CD4-positive, alpha-beta T cell treated with Interleukin-10 for 1 hour (primary cell): ENCODE measurements around the gene TRIM26.
"Not testable (repeated sequence)": the region's sequence is repeated elsewhere in the genome, so short reads cannot be mapped to it uniquely, and the experiment has no call there.

Experiments
- DNase-seq: peaks from one replicate; pipeline ENCODE4 v3.0.0-alpha.2; 2020

The TRIM26 gene

DNA sequence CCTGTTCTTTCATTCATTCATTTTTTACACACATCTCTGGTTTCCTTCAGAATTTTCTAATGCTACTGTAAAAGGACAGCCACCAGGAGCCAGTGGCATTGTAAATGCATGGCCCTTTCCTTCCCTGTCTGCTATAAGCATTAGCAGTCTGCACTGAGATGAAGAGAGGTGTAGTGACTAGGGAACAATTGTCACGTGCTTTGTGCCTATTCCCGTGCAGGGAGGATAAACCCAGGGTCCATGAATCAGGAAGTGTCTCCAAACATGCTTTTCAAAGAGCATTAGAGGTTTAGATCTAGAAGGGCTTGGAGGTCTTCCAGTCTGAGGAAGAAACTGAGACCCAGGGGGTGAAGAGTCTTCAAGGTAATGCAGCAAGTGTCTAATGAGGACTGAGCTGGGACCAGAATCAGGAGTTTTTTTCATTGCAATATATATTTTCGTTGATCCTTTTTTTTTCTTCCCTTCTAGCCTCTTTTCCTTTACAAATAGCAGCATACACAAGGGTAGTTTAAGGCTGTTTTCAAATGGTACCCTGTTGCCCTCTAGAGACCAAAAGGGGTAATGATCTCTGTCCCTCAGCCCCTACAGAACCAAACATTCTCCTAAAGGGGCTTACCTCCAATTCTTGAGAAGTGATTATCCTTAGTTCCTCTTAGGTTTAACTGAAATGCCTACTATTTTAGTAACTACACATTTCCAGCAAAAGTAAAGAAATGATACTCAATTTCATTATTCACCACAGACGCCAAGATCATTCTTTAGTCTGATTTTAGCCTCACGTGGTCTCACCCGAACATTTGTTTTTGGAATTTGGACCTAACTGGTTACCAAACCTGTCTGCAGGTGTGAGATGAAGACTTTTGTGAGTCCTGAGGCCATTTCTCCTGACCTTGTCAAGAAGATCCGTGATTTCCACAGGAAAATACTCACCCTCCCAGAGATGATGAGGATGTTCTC, 43.3 kb downstream of the TRIM26 start:
- DNase-seq: peak; percentile 57

DNA sequence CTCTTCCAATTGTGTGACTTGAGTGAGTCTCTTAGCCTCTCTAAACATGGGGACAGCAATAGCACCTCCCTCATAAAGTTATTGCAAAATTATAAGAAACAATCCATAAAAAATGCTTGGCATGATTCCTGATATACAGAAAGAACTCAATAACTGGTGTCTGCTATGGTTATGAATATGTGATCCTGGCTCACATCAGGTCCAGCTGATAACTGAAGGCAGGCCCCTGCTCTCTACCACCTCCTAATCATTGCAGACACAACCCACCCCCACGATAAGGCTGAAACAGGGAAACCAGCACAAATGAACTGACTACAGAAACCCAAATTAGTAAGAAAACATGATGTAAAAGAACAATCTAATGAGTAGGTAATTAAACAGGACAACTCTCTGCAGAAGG, 44.5 kb downstream of the TRIM26 start:
- no peak for DNase-seq

DNA sequence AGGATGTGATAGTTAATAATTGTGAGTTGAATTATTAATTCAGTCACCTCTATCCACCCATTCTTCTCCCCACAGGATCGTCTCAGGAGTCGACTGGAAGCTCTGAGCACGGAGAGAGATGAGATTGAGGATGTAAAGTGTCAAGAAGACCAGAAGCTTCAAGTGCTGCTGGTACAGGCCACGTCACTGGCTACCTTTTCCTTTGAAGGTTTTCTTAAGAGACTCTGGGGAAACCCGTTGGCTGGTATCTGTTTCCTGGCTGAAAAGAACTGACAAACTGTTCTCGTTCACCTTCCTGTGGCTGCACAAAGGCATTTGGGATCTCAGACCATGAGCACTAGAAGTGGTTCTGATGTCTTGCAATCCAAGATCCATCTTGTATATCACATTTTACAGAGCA, 46.1 kb downstream of the TRIM26 start:
- peak; percentile 24 for DNase-seq

DNA sequence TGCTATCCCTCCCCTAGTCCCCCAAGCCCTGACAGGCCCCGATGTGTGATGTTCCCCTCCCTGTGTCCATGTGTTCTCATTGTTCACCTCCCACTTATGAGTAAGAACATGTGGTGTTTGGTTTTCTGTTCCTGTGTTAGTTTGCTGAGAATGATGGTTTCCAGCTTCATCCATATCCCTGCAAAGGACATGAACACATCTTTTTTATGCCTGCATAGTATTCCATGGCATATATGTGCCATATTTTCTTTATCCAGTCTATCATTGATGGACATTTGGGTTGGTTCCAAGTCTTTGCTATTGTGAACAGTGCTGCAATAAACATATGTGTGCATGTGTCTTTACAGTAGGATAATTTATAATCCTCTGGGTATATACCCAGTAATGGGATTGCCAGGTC, 48.0 kb downstream of the TRIM26 start:
- DNase-seq: not testable (repeated sequence)

DNA sequence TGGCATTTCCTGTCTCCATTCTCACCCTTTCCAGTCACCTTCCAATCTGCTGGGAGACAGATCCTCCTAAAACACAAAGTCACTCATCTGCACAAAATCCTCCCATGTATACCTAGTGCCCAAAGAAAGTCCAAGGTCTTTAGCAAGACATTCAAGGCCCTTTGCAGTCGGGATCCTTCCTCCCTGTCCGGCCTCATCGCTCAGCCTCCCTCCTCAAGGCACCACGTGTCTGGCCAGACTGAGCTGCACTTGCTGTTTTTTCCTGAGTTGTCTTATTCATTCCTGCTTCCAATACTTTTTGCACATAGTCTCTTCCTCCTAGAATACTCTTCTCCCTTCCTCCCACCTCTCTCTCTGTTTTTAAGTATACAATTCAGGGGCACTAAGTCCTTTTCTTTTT, 48.5 kb downstream of the TRIM26 start:
- DNase-seq: no peak

DNA sequence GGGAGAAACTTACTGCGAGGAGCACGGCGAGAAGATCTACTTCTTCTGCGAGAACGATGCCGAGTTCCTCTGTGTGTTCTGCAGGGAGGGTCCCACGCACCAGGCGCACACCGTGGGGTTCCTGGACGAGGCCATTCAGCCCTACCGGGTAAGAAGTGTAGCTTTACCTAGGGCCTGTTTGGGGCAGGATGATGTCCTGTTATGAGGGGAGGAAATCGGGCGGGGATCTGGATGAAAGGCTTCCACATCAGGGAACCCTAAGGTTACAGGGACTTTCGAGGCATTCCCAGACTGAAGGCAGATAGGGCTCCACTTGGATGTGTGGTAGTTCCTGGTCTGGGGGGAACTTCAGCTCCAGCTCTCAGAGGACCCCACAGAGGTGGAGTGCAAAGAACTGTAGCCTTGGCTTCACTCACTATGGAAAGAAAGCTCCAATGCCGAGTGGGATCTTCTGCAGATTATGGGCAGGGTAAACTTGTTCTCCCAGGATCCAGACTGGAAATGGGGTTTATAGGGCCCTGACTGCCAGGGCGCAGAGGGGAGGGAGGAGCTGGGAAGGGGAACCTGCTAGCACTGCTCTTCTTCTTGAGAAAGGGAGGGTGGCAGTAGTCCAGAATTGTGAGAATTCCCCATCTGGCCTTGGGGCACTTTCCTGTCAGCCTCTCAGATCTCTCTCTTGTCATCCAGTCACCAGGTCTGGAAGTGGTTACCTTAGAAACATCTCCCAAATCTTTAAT, 49.1 kb downstream of the TRIM26 start:
- DNase-seq: no peak

DNA sequence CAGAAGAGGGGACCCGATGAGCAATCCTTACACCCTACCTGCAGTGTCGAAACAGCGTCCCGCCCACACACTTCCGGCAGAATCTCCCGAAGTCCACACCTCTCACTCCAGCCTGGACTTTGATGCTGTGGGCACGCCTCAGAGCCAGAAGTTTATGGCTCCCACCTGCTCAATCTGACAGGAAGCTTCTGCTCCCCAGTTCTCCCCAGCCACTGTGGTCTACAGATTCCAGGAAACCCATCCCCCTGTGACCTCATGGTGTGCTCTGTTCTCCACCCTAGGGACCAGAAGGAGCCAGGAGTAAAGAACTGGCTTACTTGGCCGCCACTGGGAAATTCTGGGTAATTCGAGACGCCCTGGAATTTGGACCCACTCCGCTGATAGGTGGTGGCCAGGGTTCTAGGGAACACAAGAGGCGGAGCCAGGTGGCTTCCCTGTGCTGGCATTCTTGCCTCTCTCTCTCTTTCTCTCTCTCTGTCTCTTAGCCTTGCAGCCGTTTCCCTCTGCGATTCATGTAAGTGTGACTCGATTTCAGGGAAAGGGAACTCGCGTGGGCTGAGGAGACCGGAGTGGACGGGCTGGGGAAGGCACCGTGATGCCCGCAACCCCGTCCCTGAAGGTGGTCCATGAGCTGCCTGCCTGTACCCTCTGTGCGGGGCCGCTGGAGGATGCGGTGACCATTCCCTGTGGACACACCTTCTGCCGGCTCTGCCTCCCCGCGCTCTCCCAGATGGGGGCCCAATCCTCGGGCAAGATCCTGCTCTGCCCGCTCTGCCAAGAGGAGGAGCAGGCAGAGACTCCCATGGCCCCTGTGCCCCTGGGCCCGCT, 49.9 kb downstream of the TRIM26 start, which contains the start of gene TRIM15:
TRIM15 (plus strand) TSS at position 457 of the 828 bp plus-strand sequence; CDS start at position 596, 139 bp downstream.
- peak; percentile 27 for DNase-seq

DNA sequence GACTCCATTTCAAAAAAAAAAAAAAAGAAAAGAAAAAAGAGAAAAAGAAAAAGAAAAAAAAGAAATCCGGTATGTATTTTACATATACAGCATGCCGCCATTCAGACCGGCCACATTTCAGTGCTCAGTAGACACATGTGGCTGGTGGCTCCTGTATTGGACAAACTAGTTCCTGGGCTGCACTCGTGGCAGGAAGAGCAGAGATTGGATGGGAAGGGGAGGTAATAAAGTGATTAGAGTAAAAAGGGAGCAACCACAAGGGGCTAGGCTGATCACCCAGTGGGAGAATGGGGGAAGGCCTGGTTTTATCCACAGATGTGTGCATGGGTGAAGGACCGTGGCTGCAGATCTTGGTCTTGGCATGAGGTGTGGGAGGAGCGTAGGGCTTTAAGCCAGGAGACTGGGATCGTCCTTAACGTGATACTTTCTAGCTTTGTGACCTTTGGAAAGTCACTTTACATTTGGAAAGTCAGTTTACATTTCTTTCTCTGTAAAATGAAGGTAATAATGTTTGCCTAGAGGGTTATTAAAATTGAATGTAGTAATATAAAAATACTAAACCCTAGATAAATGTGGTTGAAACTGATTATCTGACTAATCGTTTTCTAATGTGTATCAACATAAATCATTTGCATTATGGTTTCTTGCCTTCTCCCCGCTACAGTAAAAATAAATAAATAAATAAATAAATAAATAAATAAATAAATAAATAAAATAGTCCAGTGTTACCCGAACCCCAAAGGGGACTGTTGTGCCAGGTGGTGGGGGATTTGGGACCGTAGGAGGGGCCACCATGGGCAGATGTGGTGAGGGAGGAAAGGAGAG, 50.7 kb downstream of the TRIM26 start:
- DNase-seq: no peak

DNA sequence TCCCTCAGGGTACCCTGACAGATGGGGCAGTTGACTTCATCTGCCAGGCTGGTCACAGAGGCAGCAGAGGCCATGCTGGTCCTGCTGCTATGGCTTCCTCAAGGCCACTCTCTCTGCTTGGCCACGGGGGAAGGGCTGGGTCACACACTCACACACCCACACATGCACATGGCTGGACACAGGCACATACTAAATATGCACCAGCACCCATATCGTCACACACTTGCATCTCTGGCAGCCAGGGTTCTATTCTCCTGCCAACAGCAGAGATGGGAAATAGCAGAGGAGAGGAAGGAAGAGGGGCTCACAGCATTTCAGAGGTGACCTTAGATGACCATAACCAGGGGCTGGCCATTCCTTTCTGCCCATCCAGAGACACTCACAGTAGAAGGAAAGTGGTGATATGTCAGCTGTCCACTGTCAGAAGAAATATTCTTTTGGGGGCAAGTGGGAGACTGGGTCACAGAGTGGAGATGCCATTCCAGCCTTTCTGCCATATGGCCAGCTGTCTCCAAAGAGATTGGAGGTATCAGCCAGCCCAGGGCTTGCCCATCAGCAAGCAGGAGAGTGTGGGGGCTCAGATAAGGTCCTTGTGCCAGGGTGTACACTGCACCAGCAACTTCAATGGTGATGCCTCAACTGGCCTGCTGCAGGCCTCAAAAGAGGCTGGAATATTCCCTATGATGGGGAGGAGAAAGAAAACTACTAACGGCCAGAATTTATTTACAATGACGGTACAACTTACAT, 52.2 kb downstream of the TRIM26 start, which contains the start of gene TRIM10:
TRIM10 (minus strand) TSS at position 427 of the 747 bp plus-strand sequence; CDS start at position 74, 353 bp downstream.
- DNase-seq: no peak

DNA sequence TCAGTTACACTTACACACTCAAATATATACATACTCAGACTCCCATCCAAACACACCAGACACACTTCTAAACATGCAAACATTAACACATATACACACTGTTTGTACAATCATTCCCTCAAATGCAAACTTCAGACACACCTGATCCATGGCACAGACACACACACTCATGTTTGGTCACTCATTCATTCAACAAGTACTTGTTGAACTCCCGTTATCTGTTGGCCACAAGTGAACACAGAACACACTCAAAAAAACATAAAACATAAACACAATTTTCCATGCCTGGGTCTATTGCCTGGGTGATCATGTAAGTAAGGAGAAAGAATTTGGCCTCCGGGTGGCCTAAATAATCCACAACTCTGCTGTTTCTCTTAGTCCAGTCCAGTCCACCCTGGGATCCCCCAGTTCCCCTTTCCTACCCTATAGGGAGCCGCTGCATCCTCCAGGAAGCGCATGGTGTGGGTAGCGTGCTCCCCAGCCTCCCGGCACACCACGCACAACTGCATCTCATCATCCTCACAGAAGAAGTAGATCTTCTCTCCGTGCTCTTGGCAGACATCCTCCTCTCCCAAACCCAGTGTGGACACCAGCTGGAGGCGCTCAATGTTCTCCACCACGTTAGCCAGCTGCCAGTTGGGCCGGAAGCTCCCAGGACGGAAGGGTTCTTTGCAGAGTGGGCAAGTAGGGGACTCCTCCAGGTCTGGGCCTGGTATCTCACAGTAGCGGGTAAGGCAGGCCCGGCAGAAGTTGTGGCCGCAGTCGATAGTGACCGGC, 53.0 kb downstream of the TRIM26 start:
- DNase-seq: no peak

DNA sequence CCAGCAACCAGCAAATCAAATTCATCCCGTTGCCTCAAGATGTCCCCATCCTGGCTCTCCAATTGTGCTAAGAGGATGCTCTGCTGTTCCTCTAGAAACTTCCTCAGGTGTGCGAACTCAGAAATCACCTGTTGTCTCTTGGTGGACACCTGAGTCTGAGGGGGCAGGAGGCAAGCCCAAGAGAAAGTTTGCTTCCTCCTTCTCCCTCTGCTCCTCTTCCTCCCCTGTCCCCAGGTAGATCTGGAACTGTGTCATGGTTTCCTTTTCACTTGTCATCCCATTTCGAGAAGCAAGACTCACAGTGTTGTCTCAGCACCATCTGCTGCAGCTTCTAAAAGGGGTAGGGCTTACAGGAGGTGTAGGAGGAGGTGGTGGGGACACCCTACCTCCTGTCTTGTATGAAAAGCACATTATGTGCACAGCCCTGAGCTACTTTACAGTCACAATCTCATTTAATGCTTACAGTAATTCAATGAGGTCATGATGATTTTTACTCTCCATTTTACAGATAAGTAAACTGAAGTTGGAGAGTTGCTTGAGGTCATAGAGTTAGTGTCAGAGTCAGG, 54.6 kb downstream of the TRIM26 start:
- no peak for DNase-seq

DNA sequence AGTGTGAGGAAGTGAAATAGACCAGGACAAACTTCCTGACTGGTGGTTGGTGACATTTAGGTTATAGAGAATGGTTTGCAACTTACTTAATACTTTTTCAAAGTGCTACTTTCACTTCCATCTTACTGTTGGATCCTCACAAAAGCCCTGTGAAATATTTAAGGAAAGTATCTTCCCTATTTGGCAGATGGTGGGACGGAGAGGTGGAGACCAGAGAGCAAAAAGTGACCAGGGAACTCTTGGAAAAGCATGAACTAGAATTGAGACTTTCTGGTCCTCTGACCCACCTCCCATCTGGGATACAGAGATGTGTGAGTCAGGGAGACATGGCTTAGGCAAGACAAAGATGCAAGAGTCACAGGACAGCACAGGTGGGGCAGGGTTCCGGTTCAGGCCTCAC, 55.2 kb downstream of the TRIM26 start:
- DNase-seq: no peak

DNA sequence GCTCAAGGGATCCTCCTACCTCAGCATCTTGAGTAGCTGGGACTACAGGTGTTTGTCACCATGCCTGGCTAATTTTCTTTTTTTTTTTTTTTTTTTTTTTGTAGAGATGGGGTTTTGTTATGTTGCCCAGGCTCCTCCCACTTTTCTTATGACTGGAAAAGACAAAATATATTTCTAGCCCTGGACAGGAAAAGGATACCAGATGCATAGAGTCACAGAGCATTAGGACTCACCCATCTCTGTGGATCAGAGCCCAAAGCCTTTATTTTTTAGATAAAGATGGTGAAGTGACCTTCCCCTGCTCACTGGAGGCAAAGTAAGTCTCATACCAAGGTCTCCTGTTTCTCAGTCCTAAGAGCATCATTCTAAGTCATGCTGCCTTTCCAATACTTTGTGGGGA, 55.6 kb downstream of the TRIM26 start:
- no peak for DNase-seq

DNA sequence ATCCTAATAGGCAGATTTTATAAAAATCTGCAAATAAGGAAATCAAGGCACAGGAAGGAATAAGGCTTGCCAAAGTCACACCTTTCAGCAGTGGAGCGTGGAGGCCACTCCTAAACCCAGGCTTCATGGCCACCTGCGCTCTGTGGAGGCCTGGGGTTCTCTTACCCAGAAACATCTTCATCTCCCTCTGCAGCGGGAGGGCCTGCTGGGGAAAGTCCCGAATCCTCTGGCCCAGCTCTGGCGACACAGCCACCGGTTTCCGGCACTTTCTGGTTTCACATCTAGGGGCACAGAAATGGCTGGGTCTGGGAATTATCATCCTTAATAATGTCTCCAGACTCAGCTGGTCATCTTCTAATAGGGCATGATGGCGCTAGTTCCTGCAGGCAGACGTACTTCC, 56.4 kb downstream of the TRIM26 start:
- no peak for DNase-seq

DNA sequence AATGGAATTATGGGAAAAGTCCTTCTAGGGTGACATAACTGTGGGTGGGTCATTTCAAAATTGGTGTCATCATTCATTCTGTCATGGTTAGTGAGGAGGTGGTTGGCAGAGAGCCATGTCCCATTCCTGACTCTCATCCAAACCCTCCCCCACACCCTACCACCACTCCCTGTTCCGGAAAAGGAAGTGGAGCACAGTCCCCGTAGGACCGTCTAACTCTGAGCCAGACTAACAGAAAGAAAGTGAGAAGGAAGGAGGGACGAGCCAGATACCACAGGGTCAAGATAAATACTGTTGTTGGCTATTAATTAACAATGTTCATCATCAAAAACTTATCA, 57.0 kb downstream of the TRIM26 start:
- DNase-seq: no peak

DNA sequence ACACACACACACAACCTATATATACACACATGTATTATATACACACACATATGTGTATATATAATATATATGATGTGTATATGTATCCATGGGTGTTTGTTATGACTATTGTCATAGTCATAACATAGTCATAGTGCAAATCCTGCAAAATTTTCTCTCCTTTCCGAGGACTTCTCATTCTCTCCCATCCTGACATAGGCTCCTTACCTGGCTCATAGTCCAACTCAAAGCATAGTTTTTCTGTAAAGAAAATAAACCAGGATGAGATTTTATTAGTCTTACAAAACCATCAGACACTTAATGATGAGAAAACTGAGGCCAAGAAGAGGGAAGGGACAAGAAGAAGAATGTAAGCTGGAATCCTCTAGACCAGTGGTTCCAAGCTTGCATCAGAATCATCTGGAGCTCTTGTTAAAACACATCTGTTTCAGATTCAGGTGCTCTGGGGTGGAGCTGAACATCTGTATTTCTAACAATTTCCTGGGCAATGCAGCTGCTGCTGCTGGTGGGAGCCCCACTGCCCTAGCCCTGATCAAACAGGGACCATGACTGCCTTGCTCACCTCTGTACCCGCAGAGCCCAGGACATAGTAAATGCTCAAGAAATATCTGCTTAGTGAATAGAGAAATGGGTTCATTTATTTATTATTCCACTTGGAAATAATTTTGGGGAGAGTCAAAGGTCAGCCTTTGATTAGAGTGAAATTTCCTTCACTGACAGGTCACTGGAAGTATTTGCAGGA, 57.5 kb downstream of the TRIM26 start:
- DNase-seq: no peak

DNA sequence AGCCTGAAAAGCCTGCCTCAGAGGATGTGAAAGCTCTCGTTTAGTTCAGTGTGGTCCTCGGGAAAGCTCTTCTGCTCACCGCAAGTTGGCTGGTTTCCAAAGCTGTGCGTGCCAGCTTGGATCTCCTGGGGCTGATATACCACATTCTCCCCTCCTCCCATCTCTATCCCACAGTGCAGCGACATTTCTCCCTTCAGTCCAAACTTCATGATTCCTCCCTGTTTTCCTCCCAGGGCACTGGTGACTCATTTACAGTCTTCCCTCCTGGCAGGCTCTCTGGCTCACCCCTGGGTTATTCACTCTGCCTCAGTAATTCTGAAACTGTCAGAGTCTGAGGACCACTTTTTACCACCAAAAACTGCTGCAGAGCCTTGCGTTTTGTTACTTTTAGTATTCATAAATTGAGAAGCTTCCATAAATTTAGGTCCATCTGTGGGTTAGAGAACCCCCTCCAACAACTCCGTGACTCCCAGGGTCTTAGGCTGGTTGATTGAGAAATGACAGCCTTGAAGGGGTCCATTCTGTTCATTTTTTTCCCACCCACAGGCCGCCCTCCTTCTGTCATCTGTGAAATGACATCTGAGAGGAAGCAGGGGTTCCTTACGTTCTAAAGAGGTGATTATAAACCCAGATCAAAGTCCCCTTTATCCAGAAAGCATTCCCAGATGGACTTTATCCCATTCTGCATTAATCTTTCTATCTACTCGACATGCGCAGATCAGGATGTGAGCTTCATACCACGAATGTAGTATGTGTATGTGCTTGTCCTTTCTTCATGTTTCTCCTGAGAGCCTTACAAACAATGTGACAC, 58.3 kb downstream of the TRIM26 start:
- no peak for DNase-seq

DNA sequence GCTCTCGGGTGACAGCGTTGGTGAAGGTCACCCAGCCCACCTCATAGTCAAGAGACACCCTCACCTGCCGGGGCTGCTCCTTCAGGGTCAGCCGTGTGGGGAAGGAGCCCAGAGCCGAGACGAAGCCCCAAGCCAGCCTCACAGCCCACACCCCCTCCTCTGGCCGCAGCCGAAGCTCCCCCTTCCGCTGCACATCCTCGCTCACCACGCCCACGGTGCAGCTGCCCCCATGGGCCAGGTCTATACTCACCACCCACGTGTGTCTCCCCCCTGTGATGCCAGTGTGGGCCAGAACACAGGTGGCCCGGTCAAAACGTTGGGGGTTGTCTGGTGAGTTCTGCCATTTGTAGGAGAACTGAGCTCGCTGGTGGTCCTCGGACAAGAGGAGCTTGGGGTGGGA, 59.1 kb downstream of the TRIM26 start:
- DNase-seq: no peak
